ENCODE results near the gene NPHS2.

- TF ChIP-seq CTCF (IDR thresholded peaks at IDR 0.05; ENCODE audit: low read length) (no peak), EZH2phosphoT487 (IDR thresholded peaks at IDR 0.05; ENCODE audit: low read length) (no peak)
These were observed 11.6 kb upstream of the NPHS2 start for GRCh38 chr1:179587336-179587735.
